Measurements from ENCODE around the gene ATXN7L1.

Gene ATXN7L1

GRCh38 chr7:105675934-105676371 is 200.4 kb downstream of the ATXN7L1 start:
- DNase-seq (ENCODE audit: low spot score), result no peak

- no peak for DNase-seq (ENCODE audit: low spot score)
Measured at GRCh38 chr7:105674200-105674920, 202.0 kb downstream of the ATXN7L1 start.

GRCh38 chr7:105673367-105674084 is 202.9 kb downstream of the ATXN7L1 start:
- no peak for DNase-seq (ENCODE audit: low spot score)

- DNase-seq (ENCODE audit: low spot score), result no peak
Measured at GRCh38 chr7:105672801-105673200, 203.6 kb downstream of the ATXN7L1 start.

- no peak for DNase-seq (ENCODE audit: low spot score)
Measured at GRCh38 chr7:105666324-105666723, 210.1 kb downstream of the ATXN7L1 start.

- DNase-seq (ENCODE audit: low spot score), result no peak
Measured at GRCh38 chr7:105665684-105666083, 210.7 kb downstream of the ATXN7L1 start.

GRCh38 chr7:105664816-105665525 is 211.4 kb downstream of the ATXN7L1 start:
- no peak for DNase-seq (ENCODE audit: low spot score)

GRCh38 chr7:105662998-105663397 is 213.4 kb downstream of the ATXN7L1 start:
- DNase-seq (ENCODE audit: low spot score), result no peak

- no peak for DNase-seq (ENCODE audit: low spot score)
Measured at GRCh38 chr7:105661625-105662024, 214.8 kb downstream of the ATXN7L1 start.

GRCh38 chr7:105656922-105657521 is 219.4 kb downstream of the ATXN7L1 start:
- DNase-seq (ENCODE audit: low spot score), result peak; percentile 82

- no peak for DNase-seq (ENCODE audit: low spot score)
Measured at GRCh38 chr7:105655500-105656380, 220.7 kb downstream of the ATXN7L1 start.

- no peak for DNase-seq (ENCODE audit: low spot score)
Measured at GRCh38 chr7:105655067-105655466, 221.3 kb downstream of the ATXN7L1 start.

GRCh38 chr7:105654095-105654686 is 222.2 kb downstream of the ATXN7L1 start:
- DNase-seq (ENCODE audit: low spot score), result no peak

GRCh38 chr7:105653441-105654005 is 222.9 kb downstream of the ATXN7L1 start:
- no peak for DNase-seq (ENCODE audit: low spot score)

- DNase-seq (ENCODE audit: low spot score), result peak; percentile 49
Measured at GRCh38 chr7:105652359-105652993, 223.9 kb downstream of the ATXN7L1 start.

- DNase-seq (ENCODE audit: low spot score), result no peak
Measured at GRCh38 chr7:105651798-105652197, 224.6 kb downstream of the ATXN7L1 start.

- DNase-seq (ENCODE audit: low spot score), result no peak
Measured at GRCh38 chr7:105650382-105650970, 225.9 kb downstream of the ATXN7L1 start.

- DNase-seq (ENCODE audit: low spot score), result no peak
Measured at GRCh38 chr7:105649727-105650381, 226.5 kb downstream of the ATXN7L1 start.

Measured in hematopoietic multipotent progenitor cell treated with erythropoietin and hydrocortisone succinate and interleukin-3 and kit ligand, for 17 days (in vitro differentiated cells).